GM10266 (cell line): ENCODE results near the gene ADGRG2.

Experiments used
- DNase-seq: peaks from one replicate; pipeline ENCODE4 v3.0.0; 2012; ENCODE audit errors: extremely low spot score
- CTCF ChIP-seq: IDR thresholded peaks from 2 replicates; pipeline ENCODE4 v1.5.1; 2012; ENCODE audit warnings: mild to moderate bottlenecking, low read depth; ENCODE audit not compliant: control insufficient read depth, insufficient read depth; ENCODE audit errors: missing control alignments

ADGRG2 gene

GRCh38 chrX:18971506-18971905 lies 150.8 kb downstream of the ADGRG2 start:
- TF ChIP-seq CTCF: no peak
- no peak for DNase-seq

GRCh38 chrX:18970465-18970864 lies 151.8 kb downstream of the ADGRG2 start:
- no peak for DNase-seq
- TF ChIP-seq CTCF: no peak

- no peak for DNase-seq
- TF ChIP-seq CTCF: no peak
These were observed 155.6 kb downstream of the ADGRG2 start for GRCh38 chrX:18966624-18967023.

- no peak for DNase-seq
- no peak for TF ChIP-seq CTCF
These were observed 157.4 kb downstream of the ADGRG2 start for GRCh38 chrX:18964901-18965300.

- TF ChIP-seq CTCF: no peak
- no peak for DNase-seq
These were observed 158.2 kb downstream of the ADGRG2 start for GRCh38 chrX:18964026-18964425.

GRCh38 chrX:18962329-18962728 lies 159.9 kb downstream of the ADGRG2 start:
- TF ChIP-seq CTCF: no peak
- no peak for DNase-seq

GRCh38 chrX:18961686-18962085 lies 160.6 kb downstream of the ADGRG2 start:
- TF ChIP-seq CTCF: no peak
- DNase-seq: peak; percentile 13
